WTC11 (cell line): ENCODE results near the gene ATP6V0E1. TPM values are rescaled to one million over a fixed set of nuclear protein-coding genes. Genes with fewer than 3 reads are reported as not detected.
A peak's percentile ranks its signal among the peaks of the same experiment; 100 is the strongest.

ENCODE experiments used
- ATAC-seq: fragments of 200-7000 bp; cut with Tn5 transposase; 2 replicates; pipeline ENCODE4 v1.10.0; 2021; ENCODE audit warnings: mild to moderate bottlenecking, moderate library complexity
- CTCF ChIA-PET: fragments of 300-600 bp; sonication (Branson Sonifier 250); formaldehyde crosslinking; loops from one replicate; lab custom pipeline; 2021; ENCODE audit warnings: antibody characterized with exemption; lab: Charles Lee
- POLR2A ChIA-PET: fragments of 350-600 bp; sonication (Branson Sonifier 250); formaldehyde crosslinking; loops from one replicate; lab custom pipeline; 2021; ENCODE audit warnings: antibody characterized with exemption; lab: Charles Lee
- DNase-seq: peaks from one replicate; pipeline ENCODE4 v3.0.0; 2021; ENCODE audit warnings: low spot score
- H3K27ac Mint-ChIP-seq: 2 replicates; pipeline ENCODE4 v1.8.0; 2021; ENCODE audit warnings: mixed read lengths
- H3K27me3 Mint-ChIP-seq: 2 replicates; pipeline ENCODE4 v1.8.0; 2021; ENCODE audit warnings: low read depth, mild to moderate bottlenecking, moderate library complexity, mixed read lengths
- H3K36me3 Mint-ChIP-seq: 2 replicates; pipeline ENCODE4 v1.8.0; 2021; ENCODE audit warnings: mixed read lengths
- H3K4me1 Mint-ChIP-seq: 2 replicates; pipeline ENCODE4 v1.8.0; 2022; ENCODE audit warnings: mixed read lengths
- H3K4me3 Mint-ChIP-seq: 2 replicates; pipeline ENCODE4 v1.8.0; 2021; ENCODE audit warnings: mild to moderate bottlenecking, moderate library complexity, mixed read lengths
- H3K9me3 Mint-ChIP-seq: 2 replicates; pipeline ENCODE4 v1.8.0; 2021; ENCODE audit warnings: mixed read lengths
- CDX4 ChIP-seq: fragments of 250-450 bp; sonication (Bioruptor Pico); IDR thresholded peaks from 2 replicates; pipeline ENCODE4 v1.9.0; 2021; ENCODE audit warnings: moderate library complexity, mild to moderate bottlenecking, inconsistent platforms, borderline replicate concordance
- ELF4 ChIP-seq: sonication (generic); formaldehyde crosslinking; IDR thresholded peaks from 2 replicates; pipeline ENCODE4 v1.8.1; 2022; ENCODE audit warnings: low read depth, mild to moderate bottlenecking, moderate library complexity, missing genetic modification reagents
- ERG ChIP-seq: fragments of 250-450 bp; sonication (Bioruptor Pico); IDR thresholded peaks from 2 replicates; pipeline ENCODE4 v1.8.0; 2021; ENCODE audit warnings: mild to moderate bottlenecking
- ESRRA ChIP-seq: sonication (generic); formaldehyde crosslinking; IDR thresholded peaks from 2 replicates; pipeline ENCODE4 v1.8.1; 2022; ENCODE audit warnings: mild to moderate bottlenecking, missing genetic modification reagents, borderline replicate concordance
- JUN ChIP-seq: sonication (generic); formaldehyde crosslinking; IDR thresholded peaks from 2 replicates; pipeline ENCODE4 v1.8.0; 2023; ENCODE audit warnings: mild to moderate bottlenecking, missing genetic modification reagents
- KAT7 ChIP-seq: sonication (generic); formaldehyde crosslinking; IDR thresholded peaks from 2 replicates; pipeline ENCODE4 v1.8.1; 2023; ENCODE audit warnings: missing genetic modification reagents, mild to moderate bottlenecking, borderline replicate concordance
- NR1H2 ChIP-seq: sonication (generic); formaldehyde crosslinking; IDR thresholded peaks from 2 replicates; pipeline ENCODE4 v1.9.0; 2021; ENCODE audit warnings: mild to moderate bottlenecking, moderate library complexity, missing genetic modification reagents
- SOX15 ChIP-seq: fragments of 250-450 bp; sonication (Bioruptor Pico); IDR thresholded peaks from 2 replicates; pipeline ENCODE4 v1.9.0; 2021; ENCODE audit warnings: mild to moderate bottlenecking
- ZNF263 ChIP-seq: sonication (generic); formaldehyde crosslinking; IDR thresholded peaks from 2 replicates; pipeline ENCODE4 v1.8.1; 2022; ENCODE audit warnings: low read depth, mild to moderate bottlenecking, moderate library complexity, missing genetic modification reagents
- total RNA-seq: library from RNA; stranded (reverse); gene quantifications from 3 replicates; pipeline ENCODE4 v1.2.3, GENCODE V29; 2021
- TF ChIP-seq, protein P1 (sequence below): fragments of 250-450 bp; sonication (Bioruptor Pico); IDR thresholded peaks from 2 replicates; pipeline ENCODE4 v1.9.0; 2021; ENCODE audit warnings: mild to moderate bottlenecking, borderline replicate concordance
- TF ChIP-seq, protein P2 (sequence below): sonication (generic); formaldehyde crosslinking; IDR thresholded peaks from 2 replicates; pipeline ENCODE4 v1.8.1; 2022; ENCODE audit warnings: mild to moderate bottlenecking, moderate library complexity, missing genetic modification reagents
- TF ChIP-seq, protein P3 (sequence below): sonication (generic); formaldehyde crosslinking; IDR thresholded peaks from 2 replicates; pipeline ENCODE4 v1.8.1; 2023; ENCODE audit warnings: mild to moderate bottlenecking, missing genetic modification reagents, borderline replicate concordance
- TF ChIP-seq, protein P4 (sequence below): sonication (generic); formaldehyde crosslinking; conservative IDR thresholded peaks from 2 replicates; pipeline ENCODE4 v1.8.1; 2023; ENCODE audit warnings: mild to moderate bottlenecking, low read depth, missing genetic modification reagents, moderate library complexity
- TF ChIP-seq, protein P5 (sequence below): sonication (generic); formaldehyde crosslinking; IDR thresholded peaks from 2 replicates; pipeline ENCODE4 v1.8.1; 2022; ENCODE audit warnings: mild to moderate bottlenecking, missing genetic modification reagents, moderate library complexity, borderline replicate concordance

ATP6V0E1 gene
- total RNA-seq, 1 experiment from 2014 or later, result 80.9 TPM

DNA sequence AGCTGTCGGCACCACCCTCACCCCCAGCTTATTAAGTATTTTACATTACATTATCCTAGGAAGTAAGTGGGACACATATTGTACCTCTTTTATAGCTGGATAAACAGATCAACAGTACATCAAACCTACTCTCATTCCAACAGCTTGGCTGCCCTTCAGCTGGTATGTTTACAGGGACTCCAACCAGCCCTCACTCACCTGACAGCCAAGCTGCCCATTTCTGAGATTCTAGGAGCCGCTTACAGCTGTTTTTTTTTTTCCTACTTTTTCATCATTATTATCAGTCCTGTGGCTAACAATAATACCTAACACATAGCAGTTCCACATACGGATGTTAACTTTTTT is 59.2 kb downstream of the ATP6V0E1 start (continued):
- TF ChIP-seq, protein P1, sequence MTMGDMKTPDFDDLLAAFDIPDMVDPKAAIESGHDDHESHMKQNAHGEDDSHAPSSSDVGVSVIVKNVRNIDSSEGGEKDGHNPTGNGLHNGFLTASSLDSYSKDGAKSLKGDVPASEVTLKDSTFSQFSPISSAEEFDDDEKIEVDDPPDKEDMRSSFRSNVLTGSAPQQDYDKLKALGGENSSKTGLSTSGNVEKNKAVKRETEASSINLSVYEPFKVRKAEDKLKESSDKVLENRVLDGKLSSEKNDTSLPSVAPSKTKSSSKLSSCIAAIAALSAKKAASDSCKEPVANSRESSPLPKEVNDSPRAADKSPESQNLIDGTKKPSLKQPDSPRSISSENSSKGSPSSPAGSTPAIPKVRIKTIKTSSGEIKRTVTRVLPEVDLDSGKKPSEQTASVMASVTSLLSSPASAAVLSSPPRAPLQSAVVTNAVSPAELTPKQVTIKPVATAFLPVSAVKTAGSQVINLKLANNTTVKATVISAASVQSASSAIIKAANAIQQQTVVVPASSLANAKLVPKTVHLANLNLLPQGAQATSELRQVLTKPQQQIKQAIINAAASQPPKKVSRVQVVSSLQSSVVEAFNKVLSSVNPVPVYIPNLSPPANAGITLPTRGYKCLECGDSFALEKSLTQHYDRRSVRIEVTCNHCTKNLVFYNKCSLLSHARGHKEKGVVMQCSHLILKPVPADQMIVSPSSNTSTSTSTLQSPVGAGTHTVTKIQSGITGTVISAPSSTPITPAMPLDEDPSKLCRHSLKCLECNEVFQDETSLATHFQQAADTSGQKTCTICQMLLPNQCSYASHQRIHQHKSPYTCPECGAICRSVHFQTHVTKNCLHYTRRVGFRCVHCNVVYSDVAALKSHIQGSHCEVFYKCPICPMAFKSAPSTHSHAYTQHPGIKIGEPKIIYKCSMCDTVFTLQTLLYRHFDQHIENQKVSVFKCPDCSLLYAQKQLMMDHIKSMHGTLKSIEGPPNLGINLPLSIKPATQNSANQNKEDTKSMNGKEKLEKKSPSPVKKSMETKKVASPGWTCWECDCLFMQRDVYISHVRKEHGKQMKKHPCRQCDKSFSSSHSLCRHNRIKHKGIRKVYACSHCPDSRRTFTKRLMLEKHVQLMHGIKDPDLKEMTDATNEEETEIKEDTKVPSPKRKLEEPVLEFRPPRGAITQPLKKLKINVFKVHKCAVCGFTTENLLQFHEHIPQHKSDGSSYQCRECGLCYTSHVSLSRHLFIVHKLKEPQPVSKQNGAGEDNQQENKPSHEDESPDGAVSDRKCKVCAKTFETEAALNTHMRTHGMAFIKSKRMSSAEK (CRISPR knock-in tag), result no peak
- no peak for TF ChIP-seq KAT7 (CRISPR knock-in tag)
- no peak for TF ChIP-seq ELF4 (CRISPR knock-in tag)
- TF ChIP-seq, protein P2, sequence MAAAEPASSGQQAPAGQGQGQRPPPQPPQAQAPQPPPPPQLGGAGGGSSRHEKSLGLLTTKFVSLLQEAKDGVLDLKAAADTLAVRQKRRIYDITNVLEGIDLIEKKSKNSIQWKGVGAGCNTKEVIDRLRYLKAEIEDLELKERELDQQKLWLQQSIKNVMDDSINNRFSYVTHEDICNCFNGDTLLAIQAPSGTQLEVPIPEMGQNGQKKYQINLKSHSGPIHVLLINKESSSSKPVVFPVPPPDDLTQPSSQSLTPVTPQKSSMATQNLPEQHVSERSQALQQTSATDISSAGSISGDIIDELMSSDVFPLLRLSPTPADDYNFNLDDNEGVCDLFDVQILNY (CRISPR knock-in tag), result no peak

DNA sequence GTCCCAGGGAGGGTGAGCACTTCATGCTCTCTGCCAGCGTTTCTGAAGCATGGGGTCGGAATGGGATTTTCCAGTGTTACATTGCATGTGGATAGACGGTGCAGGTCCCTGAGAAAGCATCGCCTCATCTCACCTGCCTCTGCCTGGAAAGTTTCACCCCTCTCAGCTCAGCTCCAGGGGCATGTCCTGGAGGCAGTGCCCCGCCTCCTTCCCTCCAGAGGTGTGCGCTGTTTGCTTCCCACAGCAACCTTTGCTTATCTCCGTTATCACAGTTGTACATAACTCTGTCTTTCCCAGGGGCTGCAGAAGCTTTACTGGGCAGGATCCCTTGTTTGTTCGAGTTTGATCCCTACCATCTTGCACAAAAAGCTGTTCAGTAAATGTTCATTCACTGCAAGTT is 61.9 kb downstream of the ATP6V0E1 start:
- ChIA-PET CTCF (interaction anchor here (1.4 to 1.8 kb wide), 2 partner anchors 35 to 100 kb away, joined by 3 to 4 read pairs; no protein-coding TSS in a partner anchor), POLR2A (interaction anchor here (0.8 kb wide), 2 partner anchors 11 to 86 kb away, joined by 3 to 4 read pairs; partner anchors contain the start of gene RPL26L1)
- no peak overlapping the region for H3K4me3 Mint-ChIP-seq
- H3K9me3 Mint-ChIP-seq, result peaks cover 2% of the 10 kb centered on the region; the same call in 1 of the 2 replicates
- ATAC-seq (peak; percentile 86), DNase-seq (peak; percentile 30)
- H3K36me3 Mint-ChIP-seq, result no peaks in the 10 kb centered on the region
- peak overlapping the region; percentile 72; the same call in 1 of the 2 replicates for H3K27ac Mint-ChIP-seq
- H3K27me3 Mint-ChIP-seq, result peaks cover 6% of the 10 kb centered on the region
- H3K4me1 Mint-ChIP-seq, result peaks cover 7% of the 10 kb centered on the region
- no peak for TF ChIP-seq KAT7 (CRISPR knock-in tag)
- TF ChIP-seq ERG (CRISPR knock-in tag), result no peak
- TF ChIP-seq, protein P3, sequence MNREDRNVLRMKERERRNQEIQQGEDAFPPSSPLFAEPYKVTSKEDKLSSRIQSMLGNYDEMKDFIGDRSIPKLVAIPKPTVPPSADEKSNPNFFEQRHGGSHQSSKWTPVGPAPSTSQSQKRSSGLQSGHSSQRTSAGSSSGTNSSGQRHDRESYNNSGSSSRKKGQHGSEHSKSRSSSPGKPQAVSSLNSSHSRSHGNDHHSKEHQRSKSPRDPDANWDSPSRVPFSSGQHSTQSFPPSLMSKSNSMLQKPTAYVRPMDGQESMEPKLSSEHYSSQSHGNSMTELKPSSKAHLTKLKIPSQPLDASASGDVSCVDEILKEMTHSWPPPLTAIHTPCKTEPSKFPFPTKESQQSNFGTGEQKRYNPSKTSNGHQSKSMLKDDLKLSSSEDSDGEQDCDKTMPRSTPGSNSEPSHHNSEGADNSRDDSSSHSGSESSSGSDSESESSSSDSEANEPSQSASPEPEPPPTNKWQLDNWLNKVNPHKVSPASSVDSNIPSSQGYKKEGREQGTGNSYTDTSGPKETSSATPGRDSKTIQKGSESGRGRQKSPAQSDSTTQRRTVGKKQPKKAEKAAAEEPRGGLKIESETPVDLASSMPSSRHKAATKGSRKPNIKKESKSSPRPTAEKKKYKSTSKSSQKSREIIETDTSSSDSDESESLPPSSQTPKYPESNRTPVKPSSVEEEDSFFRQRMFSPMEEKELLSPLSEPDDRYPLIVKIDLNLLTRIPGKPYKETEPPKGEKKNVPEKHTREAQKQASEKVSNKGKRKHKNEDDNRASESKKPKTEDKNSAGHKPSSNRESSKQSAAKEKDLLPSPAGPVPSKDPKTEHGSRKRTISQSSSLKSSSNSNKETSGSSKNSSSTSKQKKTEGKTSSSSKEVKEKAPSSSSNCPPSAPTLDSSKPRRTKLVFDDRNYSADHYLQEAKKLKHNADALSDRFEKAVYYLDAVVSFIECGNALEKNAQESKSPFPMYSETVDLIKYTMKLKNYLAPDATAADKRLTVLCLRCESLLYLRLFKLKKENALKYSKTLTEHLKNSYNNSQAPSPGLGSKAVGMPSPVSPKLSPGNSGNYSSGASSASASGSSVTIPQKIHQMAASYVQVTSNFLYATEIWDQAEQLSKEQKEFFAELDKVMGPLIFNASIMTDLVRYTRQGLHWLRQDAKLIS (CRISPR knock-in tag), result no peak
- no peak for TF ChIP-seq SOX15
- no peak for TF ChIP-seq JUN (CRISPR knock-in tag)
- TF ChIP-seq, protein P1 (CRISPR knock-in tag), result no peak
- no peak for TF ChIP-seq CDX4 (CRISPR knock-in tag)
- TF ChIP-seq ZNF263 (CRISPR knock-in tag), result no peak
- TF ChIP-seq, protein P4, sequence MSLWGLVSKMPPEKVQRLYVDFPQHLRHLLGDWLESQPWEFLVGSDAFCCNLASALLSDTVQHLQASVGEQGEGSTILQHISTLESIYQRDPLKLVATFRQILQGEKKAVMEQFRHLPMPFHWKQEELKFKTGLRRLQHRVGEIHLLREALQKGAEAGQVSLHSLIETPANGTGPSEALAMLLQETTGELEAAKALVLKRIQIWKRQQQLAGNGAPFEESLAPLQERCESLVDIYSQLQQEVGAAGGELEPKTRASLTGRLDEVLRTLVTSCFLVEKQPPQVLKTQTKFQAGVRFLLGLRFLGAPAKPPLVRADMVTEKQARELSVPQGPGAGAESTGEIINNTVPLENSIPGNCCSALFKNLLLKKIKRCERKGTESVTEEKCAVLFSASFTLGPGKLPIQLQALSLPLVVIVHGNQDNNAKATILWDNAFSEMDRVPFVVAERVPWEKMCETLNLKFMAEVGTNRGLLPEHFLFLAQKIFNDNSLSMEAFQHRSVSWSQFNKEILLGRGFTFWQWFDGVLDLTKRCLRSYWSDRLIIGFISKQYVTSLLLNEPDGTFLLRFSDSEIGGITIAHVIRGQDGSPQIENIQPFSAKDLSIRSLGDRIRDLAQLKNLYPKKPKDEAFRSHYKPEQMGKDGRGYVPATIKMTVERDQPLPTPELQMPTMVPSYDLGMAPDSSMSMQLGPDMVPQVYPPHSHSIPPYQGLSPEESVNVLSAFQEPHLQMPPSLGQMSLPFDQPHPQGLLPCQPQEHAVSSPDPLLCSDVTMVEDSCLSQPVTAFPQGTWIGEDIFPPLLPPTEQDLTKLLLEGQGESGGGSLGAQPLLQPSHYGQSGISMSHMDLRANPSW (CRISPR knock-in tag), result no peak
- no peak for TF ChIP-seq ESRRA
- TF ChIP-seq, protein P5, sequence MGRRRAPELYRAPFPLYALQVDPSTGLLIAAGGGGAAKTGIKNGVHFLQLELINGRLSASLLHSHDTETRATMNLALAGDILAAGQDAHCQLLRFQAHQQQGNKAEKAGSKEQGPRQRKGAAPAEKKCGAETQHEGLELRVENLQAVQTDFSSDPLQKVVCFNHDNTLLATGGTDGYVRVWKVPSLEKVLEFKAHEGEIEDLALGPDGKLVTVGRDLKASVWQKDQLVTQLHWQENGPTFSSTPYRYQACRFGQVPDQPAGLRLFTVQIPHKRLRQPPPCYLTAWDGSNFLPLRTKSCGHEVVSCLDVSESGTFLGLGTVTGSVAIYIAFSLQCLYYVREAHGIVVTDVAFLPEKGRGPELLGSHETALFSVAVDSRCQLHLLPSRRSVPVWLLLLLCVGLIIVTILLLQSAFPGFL (CRISPR knock-in tag), result no peak
- TF ChIP-seq NR1H2, result no peak
